SK-N-MC (cell line): ENCODE data around the gene CDH22.

Source experiments
- EZH2 ChIP-seq: fragments of 200-600 bp; sonication (generic); IDR thresholded peaks from one replicate; pipeline ENCODE4 v1.6.1; 2017; ENCODE audit warnings: antibody characterized with exemption
- FOXP2 ChIP-seq: optimal IDR thresholded peaks from 2 replicates; pipeline ENCODE3; 2011; ENCODE audit warnings: mild to moderate bottlenecking, moderate library complexity; ENCODE audit not compliant: insufficient read depth; ENCODE audit errors: extremely low read length, control extremely low read depth
- POLR2AphosphoS5 ChIP-seq: IDR thresholded peaks from 2 replicates; pipeline ENCODE4 v1.6.1; 2012; ENCODE audit warnings: mild to moderate bottlenecking, low read depth, low read length, borderline replicate concordance

GRCh38 chr20:46342451-46343347, 34.4 kb upstream of the CDH22 start:
- no peak for TF ChIP-seq EZH2
- no peak for TF ChIP-seq FOXP2
- TF ChIP-seq POLR2AphosphoS5: no peak
